Cerebellar nuclear complex (tissue), 1 donor: ENCODE measurements around the gene SYNPR.

Experiments used
- DNase-seq, 2 experiments: peaks; one replicate each; lab custom pipeline; 2025; lab: John Stamatoyannopoulos, UW

SYNPR gene

GRCh38 chr3:63384382-63384781 lies 106.3 kb downstream of the SYNPR start:
- DNase-seq, result no peak

GRCh38 chr3:63385629-63386028 lies 107.5 kb downstream of the SYNPR start:
- DNase-seq, result no peak

- DNase-seq, result no peak
These were observed 108.5 kb downstream of the SYNPR start for GRCh38 chr3:63386568-63386967.

GRCh38 chr3:63387568-63387967 lies 109.5 kb downstream of the SYNPR start:
- no peak for DNase-seq

GRCh38 chr3:63390710-63391230 lies 112.7 kb downstream of the SYNPR start:
- DNase-seq, result no peak

- DNase-seq, result no peak
These were observed 117.9 kb downstream of the SYNPR start for GRCh38 chr3:63395960-63396359.

- no peak for DNase-seq
These were observed 122.2 kb downstream of the SYNPR start for GRCh38 chr3:63400246-63400860.

- no peak for DNase-seq
These were observed 127.8 kb downstream of the SYNPR start for GRCh38 chr3:63405882-63406281.

- DNase-seq, result no peak
These were observed 135.4 kb downstream of the SYNPR start for GRCh38 chr3:63413523-63413922.

- DNase-seq, result no peak
These were observed 136.5 kb downstream of the SYNPR start for GRCh38 chr3:63414607-63415006.

GRCh38 chr3:63429905-63430304 lies 151.8 kb downstream of the SYNPR start:
- DNase-seq, result no peak

GRCh38 chr3:63430875-63431274 lies 152.8 kb downstream of the SYNPR start:
- DNase-seq, result no peak

GRCh38 chr3:63437858-63438257 lies 159.8 kb downstream of the SYNPR start:
- DNase-seq, result no peak

- DNase-seq, result no peak
These were observed 160.8 kb downstream of the SYNPR start for GRCh38 chr3:63438826-63439371.

GRCh38 chr3:63441262-63441661 lies 163.2 kb downstream of the SYNPR start:
- no peak for DNase-seq

- no peak for DNase-seq
These were observed 164.8 kb downstream of the SYNPR start for GRCh38 chr3:63442918-63443317.

- DNase-seq, result no peak
These were observed 171.9 kb downstream of the SYNPR start for GRCh38 chr3:63450023-63450422.

GRCh38 chr3:63450634-63451363 lies 172.7 kb downstream of the SYNPR start:
- no peak for DNase-seq

GRCh38 chr3:63456901-63457300 lies 178.8 kb downstream of the SYNPR start:
- no peak for DNase-seq

GRCh38 chr3:63458405-63458804 lies 180.3 kb downstream of the SYNPR start:
- no peak for DNase-seq

- no peak for DNase-seq
These were observed 184.6 kb downstream of the SYNPR start for GRCh38 chr3:63462732-63463131.

GRCh38 chr3:63467392-63467791 lies 189.3 kb downstream of the SYNPR start:
- DNase-seq, result no peak

- DNase-seq, result no peak
These were observed 192.6 kb downstream of the SYNPR start for GRCh38 chr3:63470745-63471144.
